Pancreas (tissue), 10 donors: ENCODE results near the gene PRDM11. TPM values are rescaled to one million over a fixed set of nuclear protein-coding genes. Genes with fewer than 3 reads are reported as not detected.

Source experiments
- ATAC-seq, 4 donors: fragments of 200-7000 bp; cut with Tn5 transposase; one replicate each; pipeline versions ENCODE4 v1.8.0 to v1.9.1; 2020; ENCODE audit warnings: mild to moderate bottlenecking in 4 of 4, moderate library complexity in 4 of 4
- DNase-seq, 6 donors: peaks; one replicate each; pipeline ENCODE4 v3.0.0-alpha.2; 2020
- FAIRE-seq: peaks from 2 replicates; lab custom pipeline; 2012; peaks lifted over from hg19 to GRCh38; lab: Jason Lieb, UNC
- H3K27ac ChIP-seq, 4 donors: fragments of 200-600 bp; sonication (generic); 1 replicate in 3 of 4; 2 replicates in 1 of 4; pipeline versions ENCODE4 v1.5.0 to v1.8.0; 2020
- H3K27me3 ChIP-seq, 4 donors: fragments of 200-600 bp; one replicate each; pipeline ENCODE4 v1.8.0; 2021
- H3K36me3 ChIP-seq, 3 donors: fragments of 200-600 bp; sonication (generic) in 1 of 3; one replicate each; pipeline versions ENCODE4 v1.5.0 to v1.8.0; 2020 to 2021
- H3K4me1 ChIP-seq, 3 donors: fragments of 200-600 bp; one replicate each; pipeline ENCODE4 v1.8.0; 2021
- H3K4me3 ChIP-seq, 4 donors: fragments of 200-600 bp; sonication (generic) in 2 of 4; one replicate each; pipeline versions ENCODE4 v1.5.0 to v1.8.0; 2020 to 2021
- H3K9me3 ChIP-seq, 4 donors: fragments of 200-600 bp; one replicate each; pipeline ENCODE4 v1.8.0; 2021
- WGBS, 2 donors: extraction: QIAGEN DNeasy Blood & Tissue Kit; methylation state at CpG; one replicate each; pipeline ENCODE4 v1.1.7; 2013; 5-methylcytosine and 5-hydroxymethylcytosine counted together
- intact Hi-C, 3 donors: fragments of 100-400 bp; cut with DNase I; formaldehyde crosslinking; loops; one replicate each; pipeline versions ENCODE4 v1.11.1 to v1.14.2; 2022
- polyA plus RNA-seq, 2 donors: library from polyadenylated mRNA; stranded (reverse); fragments of 200-250 nt; gene quantifications; one replicate each; pipeline ENCODE4 v1.2.3, GENCODE V29; 2013
- total RNA-seq, 6 donors: library from RNA; stranded (reverse); fragmentation: NEBNext Ultra II Directional in 4 of 6; extraction: Animal tissue kit (Norgen Biotek cat#: 25700) in 4 of 6; gene quantifications; one replicate each; pipeline versions ENCODE4 v1.2.1 to v1.2.4, GENCODE V29; 2021 to 2023
- TF ChIP-seq, protein P1 (sequence below), 4 donors: fragments of 200-600 bp; sonication (generic) in 3 of 4; IDR thresholded peaks; one replicate each; pipeline versions ENCODE4 v1.5.0 to v1.8.0; 2021; ENCODE audit warnings: antibody characterized with exemption in 4 of 4
- donor health status: healthy with polysubstance abuse.
- donor health status: DM: no; HTN: no; CAD: no; lungs with moderate emphysema.
- donor health status: DM: no; HTN: no; CAD: no.
- donor health status: control.
- donor health status: control.
- donor health status: Bipolar disorder and iron deficiency.
- donor health status: DM: yes; HTN: yes; CAD: no.
- donor health status: DM: no; HTN: no; CAD: no.
- donor health status: DM: no; HTN: no; CAD: no.
- donor health status: DM: yes; HTN: yes; CAD: no.

The PRDM11 gene
- total and polyA plus RNA-seq, 8 donors = 3.0 to 8.5 (median 6.4) TPM

DNA sequence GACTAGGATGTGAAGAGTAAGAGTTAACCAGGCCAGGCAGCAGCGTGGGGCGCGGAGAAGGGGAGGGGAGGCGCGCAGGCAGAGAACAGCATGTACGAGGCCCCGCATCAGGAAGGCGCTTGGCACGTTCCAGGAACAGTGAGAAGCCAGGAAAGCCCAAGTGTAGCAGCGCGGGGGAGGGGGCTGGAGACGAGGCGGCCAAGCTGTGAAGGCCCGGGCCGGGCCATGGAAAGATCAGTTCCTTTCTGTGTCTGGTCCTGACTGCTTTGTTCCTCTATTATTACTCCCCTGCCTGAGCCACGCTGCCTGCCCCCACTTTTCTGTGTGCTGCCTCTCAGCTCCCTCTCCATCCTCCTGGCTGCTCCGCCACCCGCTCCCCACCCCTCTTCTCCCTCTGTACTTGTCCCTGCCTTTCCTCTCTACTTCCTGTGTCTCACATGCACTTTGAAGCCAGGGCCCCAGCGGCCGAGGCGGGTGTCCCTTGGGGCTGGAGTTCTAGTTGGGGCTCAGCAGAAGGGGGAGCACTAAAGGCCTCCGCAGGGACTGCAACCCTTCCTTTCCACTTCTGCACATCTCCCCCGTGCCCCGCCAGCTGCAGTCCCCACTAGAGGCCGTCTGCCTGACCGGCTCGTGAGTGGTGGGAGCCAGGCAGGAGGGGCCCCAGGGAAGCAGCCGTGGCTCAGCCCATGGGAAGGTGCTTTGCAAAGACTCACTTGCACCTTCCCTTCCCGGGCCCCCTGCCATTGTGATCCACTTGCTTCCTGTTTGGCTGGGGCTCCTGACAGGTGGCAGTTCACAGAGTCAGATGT is 63.7 kb downstream of the PRDM11 start:
- Histone ChIP-seq H3K27me3 (no peaks in the 10 kb centered on the region), H3K4me1 (no peaks in the 10 kb centered on the region), H3K4me3 (no peak overlapping the region), H3K9me3 (no peaks in the 10 kb centered on the region), H3K27ac (peak overlapping the region in 2 of 4 donors; percentile 10 to 33), H3K36me3 (peaks cover 0 to 5% (median 0%) of the 10 kb centered on the region in 3 donors)
- DNase-seq (peak in 2 of 6 donors; percentile 24 to 72), ATAC-seq (peak; percentile 50 to 82 (median 70)), FAIRE-seq (no peak)
- WGBS, 2 donors = 80 to 81% methylated on average over 29 of the region's 29 CpGs
- TF ChIP-seq, protein P1, sequence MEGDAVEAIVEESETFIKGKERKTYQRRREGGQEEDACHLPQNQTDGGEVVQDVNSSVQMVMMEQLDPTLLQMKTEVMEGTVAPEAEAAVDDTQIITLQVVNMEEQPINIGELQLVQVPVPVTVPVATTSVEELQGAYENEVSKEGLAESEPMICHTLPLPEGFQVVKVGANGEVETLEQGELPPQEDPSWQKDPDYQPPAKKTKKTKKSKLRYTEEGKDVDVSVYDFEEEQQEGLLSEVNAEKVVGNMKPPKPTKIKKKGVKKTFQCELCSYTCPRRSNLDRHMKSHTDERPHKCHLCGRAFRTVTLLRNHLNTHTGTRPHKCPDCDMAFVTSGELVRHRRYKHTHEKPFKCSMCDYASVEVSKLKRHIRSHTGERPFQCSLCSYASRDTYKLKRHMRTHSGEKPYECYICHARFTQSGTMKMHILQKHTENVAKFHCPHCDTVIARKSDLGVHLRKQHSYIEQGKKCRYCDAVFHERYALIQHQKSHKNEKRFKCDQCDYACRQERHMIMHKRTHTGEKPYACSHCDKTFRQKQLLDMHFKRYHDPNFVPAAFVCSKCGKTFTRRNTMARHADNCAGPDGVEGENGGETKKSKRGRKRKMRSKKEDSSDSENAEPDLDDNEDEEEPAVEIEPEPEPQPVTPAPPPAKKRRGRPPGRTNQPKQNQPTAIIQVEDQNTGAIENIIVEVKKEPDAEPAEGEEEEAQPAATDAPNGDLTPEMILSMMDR (IDR thresholded peaks at IDR 0.05) = no peak
- intact Hi-C loops = no loop called here

DNA sequence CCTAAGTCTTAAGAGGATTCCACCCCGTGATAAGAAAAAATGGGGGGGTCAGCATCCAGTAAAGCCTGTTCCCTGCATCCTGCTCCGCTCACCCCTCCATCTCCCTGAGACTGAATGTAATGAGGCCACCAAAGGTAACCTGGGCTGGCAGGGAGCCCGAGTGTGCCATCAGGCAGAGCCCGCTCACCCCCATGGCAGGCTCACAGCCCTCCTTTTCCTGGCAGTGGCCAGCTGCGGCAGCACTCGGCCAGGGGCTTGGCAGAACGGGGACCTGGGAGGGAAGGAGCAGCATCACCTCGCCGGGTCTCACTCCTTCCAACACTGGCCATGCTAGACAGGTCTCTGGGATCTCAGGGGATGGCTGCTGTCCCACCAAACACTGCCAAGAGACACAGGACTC is 64.4 kb downstream of the PRDM11 start:
- Histone ChIP-seq H3K27ac (no peak overlapping the region), H3K36me3 (peaks cover 0 to 5% (median 0%) of the 10 kb centered on the region in 3 donors), H3K4me3 (no peak overlapping the region), H3K27me3 (no peaks in the 10 kb centered on the region), H3K9me3 (no peaks in the 10 kb centered on the region), H3K4me1 (no peaks in the 10 kb centered on the region)
- DNase-seq = no peak
- intact Hi-C loops = no loop called here
- TF ChIP-seq, protein P1 (IDR thresholded peaks at IDR 0.05) = no peak
- WGBS, 2 donors = 90 to 92% methylated on average over 9 of the region's 9 CpGs
- ATAC-seq = peak in 2 of 4 donors; percentile 41 to 61
- FAIRE-seq = no peak

DNA sequence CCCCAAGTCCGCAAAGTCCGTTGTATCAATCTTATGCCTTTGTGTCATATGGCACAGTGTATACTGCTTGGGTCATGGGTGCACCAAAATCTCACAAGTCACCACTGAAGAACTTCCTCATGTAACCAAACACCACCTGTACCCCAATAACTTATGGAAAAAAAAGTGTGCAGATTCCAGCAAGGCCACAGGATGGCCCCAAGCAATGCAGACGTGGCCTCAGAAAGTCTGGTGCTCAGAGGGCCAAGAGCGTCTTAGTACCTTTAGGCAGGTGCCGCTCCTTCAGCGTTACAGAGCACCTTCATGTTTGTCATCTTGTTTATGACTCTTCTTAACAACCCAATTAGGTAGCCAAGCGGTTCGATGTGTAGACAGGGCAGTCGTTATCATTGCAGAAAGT is 65.3 kb downstream of the PRDM11 start:
- H3K9me3 ChIP-seq = no peaks in the 10 kb centered on the region
- WGBS, 2 donors = 91 to 95% methylated on average over 9 of the region's 9 CpGs
- DNase-seq = no peak
- intact Hi-C loops = no loop called here
- H3K27me3 ChIP-seq = no peaks in the 10 kb centered on the region
- FAIRE-seq = no peak
- H3K36me3 ChIP-seq = peaks cover 0 to 5% (median 0%) of the 10 kb centered on the region in 3 donors
- TF ChIP-seq, protein P1 (IDR thresholded peaks at IDR 0.05) = no peak
- no peak for ATAC-seq
- H3K4me3 ChIP-seq = no peak overlapping the region
- no peaks in the 10 kb centered on the region for H3K4me1 ChIP-seq
- no peak overlapping the region for H3K27ac ChIP-seq

DNA sequence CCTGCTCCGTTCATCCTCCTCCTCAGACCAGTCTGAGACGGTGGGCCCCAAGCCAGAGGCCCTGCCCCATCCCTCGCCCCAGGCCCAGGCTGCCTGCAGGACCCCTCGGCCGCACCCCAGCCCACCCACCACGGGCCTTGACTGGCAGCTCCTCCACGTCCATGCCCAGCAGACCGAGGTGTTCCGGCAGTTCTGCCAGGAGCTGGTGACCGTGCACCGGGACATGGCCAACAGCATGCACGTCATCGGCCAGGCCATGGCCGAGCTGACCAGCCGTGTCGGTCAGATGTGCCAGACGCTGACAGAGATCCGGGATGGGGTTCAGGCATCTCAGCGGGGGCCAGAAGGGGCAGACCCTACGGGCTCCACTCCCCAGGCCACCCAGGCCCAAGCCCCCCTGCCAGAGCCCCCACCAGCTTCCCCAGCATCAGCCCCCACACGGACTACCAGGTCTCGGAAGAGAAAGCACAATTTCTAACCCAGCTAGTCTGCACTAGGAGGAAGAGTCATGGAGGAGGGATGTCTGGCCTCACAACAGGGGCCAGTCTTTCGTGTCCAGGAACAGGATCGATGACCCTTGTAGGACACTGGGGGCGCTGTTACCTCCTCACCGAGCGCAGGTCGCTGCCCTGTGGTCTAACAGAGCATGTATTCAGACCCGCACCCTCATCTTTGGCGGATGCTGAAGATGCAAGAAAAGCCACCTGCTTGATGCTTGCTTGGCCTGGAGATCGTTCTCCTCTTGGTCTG is 66.3 kb downstream of the PRDM11 start:
- no peaks in the 10 kb centered on the region for H3K4me1 ChIP-seq
- H3K4me3 ChIP-seq = no peak overlapping the region
- intact Hi-C loops = no loop called here
- WGBS, 2 donors = 92 to 95% methylated on average over 31 of the region's 31 CpGs
- TF ChIP-seq, protein P1 (IDR thresholded peaks at IDR 0.05) = no peak
- FAIRE-seq (no peak), DNase-seq (peak in 1 of 6 donors; percentile 77), ATAC-seq (no peak)
- H3K36me3 ChIP-seq = peaks cover 0 to 5% (median 0%) of the 10 kb centered on the region in 3 donors
- H3K27ac ChIP-seq = no peak overlapping the region
- H3K27me3 ChIP-seq = no peaks in the 10 kb centered on the region
- H3K9me3 ChIP-seq = no peaks in the 10 kb centered on the region
